ENCODE results near the gene TMEM233.

TMEM233 gene

DNA sequence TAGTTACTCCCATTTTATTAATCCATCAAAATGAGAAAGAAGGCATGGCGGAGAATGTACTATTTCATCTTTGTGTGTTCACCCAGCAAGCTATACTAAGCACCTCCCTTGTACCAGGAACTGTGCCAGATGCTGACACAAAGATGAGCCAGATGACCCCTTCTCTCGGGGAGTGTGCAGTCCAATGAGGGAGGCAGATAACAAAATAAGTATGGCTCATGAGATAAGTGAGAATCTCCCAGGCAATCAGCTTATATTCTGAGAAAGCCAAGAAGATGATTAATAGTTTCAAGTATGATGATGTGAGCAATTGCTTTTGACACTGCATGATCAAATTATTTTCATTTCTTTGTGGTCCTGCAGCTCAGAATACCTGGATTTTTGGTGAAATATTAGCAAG lies 1.3 kb upstream of the TMEM233 start:
- TF ChIP-seq, protein P1, sequence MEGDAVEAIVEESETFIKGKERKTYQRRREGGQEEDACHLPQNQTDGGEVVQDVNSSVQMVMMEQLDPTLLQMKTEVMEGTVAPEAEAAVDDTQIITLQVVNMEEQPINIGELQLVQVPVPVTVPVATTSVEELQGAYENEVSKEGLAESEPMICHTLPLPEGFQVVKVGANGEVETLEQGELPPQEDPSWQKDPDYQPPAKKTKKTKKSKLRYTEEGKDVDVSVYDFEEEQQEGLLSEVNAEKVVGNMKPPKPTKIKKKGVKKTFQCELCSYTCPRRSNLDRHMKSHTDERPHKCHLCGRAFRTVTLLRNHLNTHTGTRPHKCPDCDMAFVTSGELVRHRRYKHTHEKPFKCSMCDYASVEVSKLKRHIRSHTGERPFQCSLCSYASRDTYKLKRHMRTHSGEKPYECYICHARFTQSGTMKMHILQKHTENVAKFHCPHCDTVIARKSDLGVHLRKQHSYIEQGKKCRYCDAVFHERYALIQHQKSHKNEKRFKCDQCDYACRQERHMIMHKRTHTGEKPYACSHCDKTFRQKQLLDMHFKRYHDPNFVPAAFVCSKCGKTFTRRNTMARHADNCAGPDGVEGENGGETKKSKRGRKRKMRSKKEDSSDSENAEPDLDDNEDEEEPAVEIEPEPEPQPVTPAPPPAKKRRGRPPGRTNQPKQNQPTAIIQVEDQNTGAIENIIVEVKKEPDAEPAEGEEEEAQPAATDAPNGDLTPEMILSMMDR (conservative IDR thresholded peaks at IDR 0.05), result no peak
- no peak for TF ChIP-seq ZFX (IDR thresholded peaks at IDR 0.05)

DNA sequence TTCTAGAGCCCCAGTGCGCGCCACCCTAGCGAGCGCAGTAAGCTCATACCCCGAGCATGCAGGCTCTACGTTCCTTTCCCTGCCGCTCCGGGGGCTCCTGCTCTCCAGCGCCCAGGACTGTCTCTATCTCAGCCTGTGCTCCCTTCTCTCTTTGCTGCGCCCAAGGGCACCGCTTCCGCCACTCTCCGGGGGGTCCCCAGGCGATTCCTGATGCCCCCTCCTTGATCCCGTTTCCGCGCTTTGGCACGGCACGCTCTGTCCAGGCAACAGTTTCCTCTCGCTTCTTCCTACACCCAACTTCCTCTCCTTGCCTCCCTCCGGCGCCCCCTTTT lies 791 bp downstream of the TMEM233 start:
- TF ChIP-seq, protein P1 (conservative IDR thresholded peaks at IDR 0.05), result no peak

More for the DNA sequence above, 1.3 kb upstream of the TMEM233 start:
- H3K27ac ChIP-seq, result no peak overlapping the region

DNA sequence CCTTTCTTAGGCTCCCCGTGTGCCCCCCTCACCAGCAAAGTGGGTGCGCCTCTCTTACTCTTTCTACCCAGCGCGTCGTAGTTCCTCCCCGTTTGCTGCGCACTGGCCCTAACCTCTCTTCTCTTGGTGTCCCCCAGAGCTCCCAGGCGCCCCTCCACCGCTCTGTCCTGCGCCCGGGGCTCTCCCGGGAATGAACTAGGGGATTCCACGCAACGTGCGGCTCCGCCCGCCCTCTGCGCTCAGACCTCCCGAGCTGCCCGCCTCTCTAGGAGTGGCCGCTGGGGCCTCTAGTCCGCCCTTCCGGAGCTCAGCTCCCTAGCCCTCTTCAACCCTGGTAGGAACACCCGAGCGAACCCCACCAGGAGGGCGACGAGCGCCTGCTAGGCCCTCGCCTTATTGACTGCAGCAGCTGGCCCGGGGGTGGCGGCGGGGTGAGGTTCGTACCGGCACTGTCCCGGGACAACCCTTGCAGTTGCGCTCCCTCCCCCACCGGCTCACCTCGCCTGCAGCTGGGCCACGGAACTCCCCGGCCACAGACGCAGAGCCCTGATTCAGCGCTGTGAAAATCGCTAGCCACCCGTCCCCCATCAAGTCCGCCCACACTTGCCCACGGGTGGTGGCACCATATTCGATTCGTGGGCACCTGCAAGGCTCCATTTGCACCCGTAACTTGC lies 1.3 kb downstream of the TMEM233 start:
- TF ChIP-seq ZFX (IDR thresholded peaks at IDR 0.05), result no peak
- TF ChIP-seq, protein P1 (conservative IDR thresholded peaks at IDR 0.05), result no peak
- no peak overlapping the region for H3K27ac ChIP-seq

More for the DNA sequence above, 791 bp downstream of the TMEM233 start:
- H3K27ac ChIP-seq, result no peak overlapping the region

DNA sequence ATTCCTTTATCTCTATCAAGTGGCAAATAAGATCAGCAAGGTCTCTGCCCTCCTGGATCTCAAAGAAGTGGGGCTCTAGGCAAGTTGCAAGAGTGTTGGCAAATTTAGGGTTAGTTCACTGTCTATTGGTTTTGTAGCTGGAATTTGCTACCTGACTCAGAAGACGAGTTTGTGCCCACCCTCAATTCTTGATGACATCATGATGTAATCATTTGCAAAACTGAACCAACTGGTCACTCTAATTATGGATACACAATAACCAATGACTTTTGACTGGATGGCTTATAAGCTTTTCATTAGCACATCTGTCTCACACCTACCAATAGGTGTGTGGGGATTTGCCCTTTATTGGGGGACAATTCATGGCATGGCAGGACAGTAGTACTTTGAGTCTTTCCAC lies 4.6 kb downstream of the TMEM233 start:
- H3K27ac ChIP-seq, result no peak overlapping the region
- TF ChIP-seq, protein P1 (conservative IDR thresholded peaks at IDR 0.05), result no peak
- no peak for TF ChIP-seq ZFX (IDR thresholded peaks at IDR 0.05)

DNA sequence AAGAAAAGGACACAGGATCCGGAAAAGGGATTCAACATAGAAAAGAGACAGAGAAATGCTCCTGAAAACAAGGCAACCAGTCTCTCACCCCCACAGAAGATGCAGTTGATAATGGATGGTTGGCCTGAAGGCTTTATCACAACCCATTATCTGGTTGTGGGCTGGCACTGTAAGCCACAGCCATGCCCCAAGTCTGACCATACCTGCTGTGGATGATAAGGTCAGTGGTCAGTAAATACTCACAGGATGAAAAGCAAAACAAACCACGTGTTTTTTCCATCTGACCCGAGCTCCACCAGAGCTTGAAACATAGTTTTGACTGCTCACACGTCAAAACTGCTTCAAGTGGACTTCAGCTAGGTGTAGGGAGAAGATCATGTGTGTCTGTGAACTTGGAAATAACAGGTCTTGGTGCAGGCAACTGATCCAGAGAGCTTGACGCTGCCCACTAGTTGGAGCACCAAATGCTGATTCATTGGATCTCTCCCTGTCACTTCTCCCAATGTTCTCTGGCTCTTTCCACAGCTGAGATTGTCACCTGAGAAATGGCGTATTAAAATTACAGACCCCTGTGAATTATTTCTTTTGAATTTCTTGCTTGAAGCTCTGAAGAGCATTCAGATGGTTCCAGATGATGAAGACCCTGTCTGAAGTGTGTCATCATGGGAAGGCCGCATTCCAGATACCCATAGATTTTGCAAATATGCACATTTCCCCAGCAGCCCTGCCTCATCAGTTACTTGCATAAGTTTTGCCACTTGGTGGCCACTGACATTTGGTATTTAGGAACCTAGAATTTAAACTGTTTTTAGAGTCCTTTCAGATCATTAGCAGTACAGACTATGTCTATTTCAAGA lies 8.5 kb downstream of the TMEM233 start:
- TF ChIP-seq, protein P1 (conservative IDR thresholded peaks at IDR 0.05), result no peak
- no peak for TF ChIP-seq ZFX (IDR thresholded peaks at IDR 0.05)
- H3K27ac ChIP-seq, result no peak overlapping the region

DNA sequence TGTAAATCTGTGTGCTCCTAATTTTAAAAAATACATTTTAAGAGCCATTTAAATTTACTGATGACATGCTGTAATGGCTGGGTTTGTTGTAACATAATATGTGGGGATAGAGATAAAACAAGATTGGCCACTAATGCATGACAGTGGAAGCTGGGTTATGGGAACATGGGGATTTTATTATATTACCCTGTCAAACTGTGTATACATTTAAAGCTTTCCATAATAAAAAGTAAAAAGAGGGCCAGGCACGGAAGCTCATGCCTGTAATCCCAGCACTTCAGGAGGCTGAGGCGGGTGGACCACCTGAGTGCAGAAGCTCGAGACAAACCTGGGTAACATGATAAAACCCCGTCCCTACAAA lies 9.1 kb downstream of the TMEM233 start:
- no peak overlapping the region for H3K27ac ChIP-seq
- no peak for TF ChIP-seq ZFX (IDR thresholded peaks at IDR 0.05)
- TF ChIP-seq, protein P1 (conservative IDR thresholded peaks at IDR 0.05), result no peak

DNA sequence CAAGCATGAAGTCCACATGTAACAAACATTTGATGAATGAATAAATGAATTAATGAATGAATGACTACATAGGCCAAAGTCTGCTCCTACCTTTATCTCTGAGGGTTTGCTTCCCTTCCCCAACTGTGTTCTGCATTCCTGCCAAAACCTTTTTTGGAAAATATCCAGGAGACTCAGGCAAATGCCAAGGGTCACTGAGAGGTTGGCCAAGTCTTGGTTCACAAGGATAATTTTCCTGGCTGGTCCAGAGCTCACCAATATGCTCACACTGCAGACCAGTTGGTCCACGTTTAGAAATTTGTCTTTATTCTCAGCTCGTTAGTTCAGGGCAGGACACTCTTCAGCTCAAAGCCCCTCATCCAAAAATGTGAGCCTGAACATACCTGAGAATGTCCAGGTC lies 10.2 kb downstream of the TMEM233 start:
- TF ChIP-seq, protein P1 (conservative IDR thresholded peaks at IDR 0.05), result no peak
- no peak for TF ChIP-seq ZFX (IDR thresholded peaks at IDR 0.05)
- no peak overlapping the region for H3K27ac ChIP-seq
